RWPE2 (cell line): ENCODE data around the gene CMIP.

Experiments used
- ATAC-seq: fragments of 200-7000 bp; cut with Tn5 transposase; 3 replicates; pipeline ENCODE4 v1.9.1; 2021; ENCODE audit warnings: low read depth
- DNase-seq: peaks from one replicate; pipeline ENCODE4 v3.0.0-alpha.2; 2020; ENCODE audit warnings: low spot score
- H3K27ac ChIP-seq: fragments of 450-650 bp; 2 replicates; pipeline ENCODE4 v1.5.1; 2017; ENCODE audit warnings: mild to moderate bottlenecking; ENCODE audit not compliant: poor library complexity, severe bottlenecking
- H3K27me3 ChIP-seq: fragments of 250-450 bp; sonication (Bioruptor Pico); 2 replicates; pipeline ENCODE4 v1.5.1; 2021; ENCODE audit warnings: mild to moderate bottlenecking, moderate library complexity; ENCODE audit not compliant: insufficient read depth, poor library complexity, severe bottlenecking
- H3K36me3 ChIP-seq: fragments of 250-450 bp; sonication (Bioruptor Pico); 2 replicates; pipeline ENCODE4 v1.5.1; 2020; ENCODE audit warnings: low read depth, mild to moderate bottlenecking, moderate library complexity
- H3K4me1 ChIP-seq: fragments of 250-450 bp; sonication (Bioruptor Pico); 2 replicates; pipeline ENCODE4 v1.5.1; 2021; ENCODE audit warnings: mild to moderate bottlenecking, moderate library complexity; ENCODE audit not compliant: insufficient read depth, poor library complexity, severe bottlenecking
- H3K4me3 ChIP-seq: fragments of 250-450 bp; sonication (Bioruptor Pico); 2 replicates; pipeline ENCODE4 v1.5.1; 2021; ENCODE audit warnings: mild to moderate bottlenecking, moderate library complexity; ENCODE audit not compliant: severe bottlenecking
- H3K9me3 ChIP-seq: fragments of 250-450 bp; sonication (Bioruptor Pico); 2 replicates; pipeline ENCODE4 v1.5.1; 2021; ENCODE audit warnings: mild to moderate bottlenecking, moderate library complexity; ENCODE audit not compliant: severe bottlenecking
- CTCF ChIP-seq: fragments of 450-650 bp; IDR thresholded peaks from one replicate; pipeline ENCODE4 v1.5.1; 2017; ENCODE audit warnings: mild to moderate bottlenecking, moderate library complexity; ENCODE audit not compliant: poor library complexity, severe bottlenecking

The CMIP gene

GRCh38 chr16:81514568-81515258 lies 70.1 kb downstream of the CMIP start:
- H3K4me1 ChIP-seq, result peaks cover 63% of the 10 kb centered on the region
- no peak for DNase-seq
- no peak overlapping the region for H3K4me3 ChIP-seq
- H3K27me3 ChIP-seq, result no peaks in the 10 kb centered on the region
- no peaks in the 10 kb centered on the region for H3K9me3 ChIP-seq
- no peak for ATAC-seq
- H3K36me3 ChIP-seq, result peaks cover 55% of the 10 kb centered on the region
- peak overlapping the region; percentile 98 for H3K27ac ChIP-seq
- no peak for TF ChIP-seq CTCF

- ATAC-seq, result no peak
- Histone ChIP-seq H3K4me3 (no peak overlapping the region), H3K4me1 (peaks cover 62% of the 10 kb centered on the region), H3K27ac (peak overlapping the region; percentile 98), H3K9me3 (no peaks in the 10 kb centered on the region), H3K36me3 (peaks cover 50% of the 10 kb centered on the region), H3K27me3 (no peaks in the 10 kb centered on the region)
- TF ChIP-seq CTCF, result no peak
- no peak for DNase-seq
These were observed 70.7 kb downstream of the CMIP start for GRCh38 chr16:81515281-81515680.

- TF ChIP-seq CTCF, result no peak
- peaks cover 45% of the 10 kb centered on the region for H3K36me3 ChIP-seq
- no peak overlapping the region for H3K4me3 ChIP-seq
- no peaks in the 10 kb centered on the region for H3K27me3 ChIP-seq
- ATAC-seq (no peak), DNase-seq (no peak)
- H3K27ac ChIP-seq, result peak overlapping the region; percentile 98
- peaks cover 57% of the 10 kb centered on the region for H3K4me1 ChIP-seq
- no peaks in the 10 kb centered on the region for H3K9me3 ChIP-seq
These were observed 71.1 kb downstream of the CMIP start for GRCh38 chr16:81515721-81516120.

GRCh38 chr16:81516478-81517149 lies 72.0 kb downstream of the CMIP start:
- no peak for DNase-seq
- no peak for ATAC-seq
- Histone ChIP-seq H3K27me3 (no peaks in the 10 kb centered on the region), H3K27ac (peak overlapping the region; percentile 98), H3K4me3 (no peak overlapping the region), H3K36me3 (peaks cover 40% of the 10 kb centered on the region), H3K4me1 (peaks cover 50% of the 10 kb centered on the region), H3K9me3 (no peaks in the 10 kb centered on the region)
- no peak for TF ChIP-seq CTCF

GRCh38 chr16:81517150-81517499 lies 72.5 kb downstream of the CMIP start:
- DNase-seq (no peak), ATAC-seq (no peak)
- no peak for TF ChIP-seq CTCF
- peaks cover 37% of the 10 kb centered on the region for H3K36me3 ChIP-seq
- no peaks in the 10 kb centered on the region for H3K27me3 ChIP-seq
- H3K4me3 ChIP-seq, result no peak overlapping the region
- no peaks in the 10 kb centered on the region for H3K9me3 ChIP-seq
- peak overlapping the region; percentile 98 for H3K27ac ChIP-seq
- peaks cover 46% of the 10 kb centered on the region for H3K4me1 ChIP-seq
